ENCODE data around the gene CLEC20A.
A peak's percentile ranks its signal among the peaks of the same experiment; 100 is the strongest.
"Not testable (repeated sequence)": the region's sequence is repeated elsewhere in the genome, so short reads cannot be mapped to it uniquely, and the experiment has no call there.

The CLEC20A gene

DNA sequence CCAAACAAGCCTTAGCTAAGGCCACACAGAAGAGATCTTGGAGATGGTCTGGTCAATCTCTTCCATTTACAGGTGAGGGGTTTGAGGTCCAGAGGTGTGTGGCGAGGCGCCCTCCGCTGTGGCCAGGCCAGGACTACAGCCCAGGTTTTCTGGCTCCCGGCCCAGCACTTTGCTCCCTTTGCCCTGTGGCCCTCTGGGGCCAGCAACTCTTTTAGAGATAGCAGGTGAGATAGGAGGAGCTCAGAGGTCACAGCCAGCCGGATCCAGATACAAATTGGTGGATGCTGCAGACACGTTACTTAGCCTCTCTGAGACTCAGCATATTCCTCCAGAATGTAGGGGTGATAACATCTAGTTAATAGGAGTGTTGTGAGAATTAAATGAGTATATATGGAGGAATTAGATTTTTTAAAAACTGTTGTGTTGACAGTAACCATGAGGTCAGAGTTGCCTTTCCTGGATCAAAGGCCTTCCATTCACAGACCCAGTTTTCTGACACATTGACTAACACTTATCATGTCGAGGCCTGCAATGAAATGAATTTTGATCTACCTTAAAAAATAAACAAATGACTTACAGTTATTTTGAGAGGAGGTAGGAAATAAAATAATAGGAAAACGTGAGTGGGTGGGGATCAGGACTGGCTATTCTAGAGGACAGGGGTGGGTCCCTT, 32.7 kb upstream of the CLEC20A start:
- DNase-seq (ENCODE audit: low spot score), result no peak

DNA sequence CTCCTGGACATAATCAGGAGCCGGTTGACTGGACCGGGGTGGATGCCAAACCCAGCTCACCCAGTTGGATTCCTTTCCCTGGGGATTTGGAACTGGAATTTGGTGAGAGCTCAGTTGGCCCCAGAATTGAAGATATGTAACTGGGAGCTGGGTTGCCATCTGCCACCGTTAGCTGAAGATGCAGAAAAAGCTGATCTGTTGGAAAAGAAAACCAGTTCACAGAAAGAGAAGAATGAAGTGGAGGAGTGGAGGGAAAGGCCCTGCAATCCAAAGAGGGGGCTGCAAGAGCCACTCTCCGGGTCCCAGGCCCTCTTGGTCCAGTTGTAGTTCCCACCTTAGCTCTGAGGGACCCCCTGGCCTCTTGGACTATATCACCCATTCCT, 32.2 kb upstream of the CLEC20A start:
- peak; percentile 44 for DNase-seq (ENCODE audit: low spot score)

DNA sequence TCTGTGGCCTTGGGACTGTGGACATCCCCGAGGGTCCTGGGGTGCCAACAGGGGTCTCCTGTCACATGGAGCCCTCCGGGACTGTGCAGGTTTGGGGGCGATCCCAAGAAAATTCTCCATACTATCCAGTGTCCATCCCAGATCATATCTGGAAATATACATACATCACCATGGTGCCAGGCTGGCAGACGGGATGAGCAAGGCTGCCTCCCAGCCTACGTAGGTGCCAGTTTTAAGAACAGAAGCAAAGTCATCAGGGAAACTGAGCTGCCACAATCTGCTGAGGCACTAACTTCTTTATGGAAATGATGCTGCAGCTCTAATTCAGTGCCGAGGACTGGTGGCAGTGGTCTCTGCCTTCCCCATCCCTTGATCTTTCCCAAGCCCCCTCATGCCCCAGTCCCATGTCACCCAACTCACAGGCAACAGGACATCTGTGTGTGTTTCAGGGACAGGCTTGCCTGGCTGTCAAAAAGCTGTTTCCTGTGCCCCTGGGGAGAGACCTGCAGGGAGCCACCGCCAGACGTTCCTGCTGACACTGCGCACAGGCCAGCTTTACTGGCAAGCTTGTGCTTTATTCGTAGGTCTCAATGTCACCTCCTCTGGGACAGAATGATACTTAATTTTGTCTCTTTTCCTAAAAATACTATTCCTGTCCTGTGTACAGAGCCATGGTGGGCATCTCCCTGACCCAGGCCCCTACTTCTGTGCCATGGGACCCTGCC, 31.6 kb upstream of the CLEC20A start:
- no peak for DNase-seq (ENCODE audit: low spot score)

DNA sequence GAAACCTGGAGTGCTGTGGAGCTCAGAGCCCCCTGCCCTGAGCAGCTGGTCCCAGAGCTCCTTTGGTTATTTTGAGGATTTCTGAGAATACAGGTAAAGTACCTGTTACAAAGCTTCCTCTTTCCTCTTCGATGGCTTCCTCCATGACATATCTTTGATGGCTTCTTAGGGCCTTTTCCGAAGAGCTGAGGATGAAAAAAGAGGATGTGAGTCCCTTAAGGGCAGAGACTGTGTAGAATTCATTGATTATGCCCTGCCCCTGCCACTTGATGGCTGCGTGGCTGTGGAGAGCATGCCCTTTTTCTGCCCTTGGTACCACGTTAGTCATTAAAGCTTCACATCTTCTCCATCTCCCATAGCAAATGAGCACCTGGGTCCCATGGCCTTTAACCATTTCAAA, 30.4 kb upstream of the CLEC20A start:
- DNase-seq (ENCODE audit: low spot score), result no peak

GRCh38 chr1:178521241-178521640, 24.5 kb upstream of the CLEC20A start:
- no peak for DNase-seq (ENCODE audit: low spot score)

GRCh38 chr1:178520803-178521202, 24.0 kb upstream of the CLEC20A start:
- no peak for DNase-seq (ENCODE audit: low spot score)

GRCh38 chr1:178518894-178519293, 22.1 kb upstream of the CLEC20A start:
- no peak for DNase-seq (ENCODE audit: low spot score)

DNA sequence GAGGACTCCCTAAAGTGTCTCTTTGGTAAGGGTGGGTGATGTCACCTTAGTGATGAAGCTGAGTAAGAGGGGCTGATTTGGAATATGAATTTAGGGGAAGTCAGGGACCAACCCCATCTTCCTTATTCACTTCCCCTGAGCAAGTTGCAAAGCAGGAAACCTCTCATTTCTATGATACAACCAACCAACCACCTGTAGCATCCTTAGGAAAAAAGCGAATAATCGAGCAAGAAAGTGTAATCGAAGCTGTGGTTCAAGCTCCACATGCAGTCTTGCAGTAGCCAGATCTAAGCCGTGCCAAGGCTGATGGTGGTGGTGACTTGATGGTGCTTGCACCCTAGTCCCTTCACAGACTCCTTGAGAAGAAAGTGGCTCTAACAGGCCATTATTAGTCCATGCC, 19.3 kb upstream of the CLEC20A start:
- no peak for DNase-seq (ENCODE audit: low spot score)

DNA sequence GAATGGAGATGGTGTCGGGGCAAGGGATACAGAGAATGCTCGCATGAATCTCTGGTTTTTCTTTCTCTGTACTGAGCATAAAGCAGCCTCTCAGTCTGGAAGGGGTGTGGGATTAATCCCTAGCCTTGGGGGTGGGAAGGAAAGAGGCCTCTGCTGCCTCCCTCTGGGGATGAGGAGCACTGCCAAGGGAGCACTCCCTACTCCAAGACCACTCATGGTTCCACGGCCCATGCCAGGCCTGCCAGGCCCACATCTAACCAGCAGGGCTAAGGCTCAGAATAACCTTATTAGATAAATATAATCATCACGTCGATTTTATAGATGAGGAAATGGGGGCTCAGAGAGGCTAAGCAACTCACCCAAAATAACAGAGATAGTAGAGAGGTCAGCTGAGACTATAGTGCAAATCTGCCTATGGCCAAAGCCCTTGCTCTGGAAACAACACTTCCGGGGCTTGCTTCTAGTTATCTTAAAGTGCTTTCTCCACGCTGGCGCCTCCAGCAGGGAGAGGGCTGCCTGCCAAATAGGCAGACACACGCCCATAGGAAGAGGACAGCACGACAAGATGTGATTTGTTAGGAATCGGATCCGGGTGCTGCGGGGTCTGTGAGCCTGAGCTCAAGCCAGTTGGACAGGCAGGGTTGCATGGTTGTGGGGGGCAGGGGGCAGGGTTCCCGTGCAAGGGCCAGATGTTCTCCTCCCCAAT, 16.7 kb upstream of the CLEC20A start:
- DNase-seq (ENCODE audit: low spot score), result no peak

DNA sequence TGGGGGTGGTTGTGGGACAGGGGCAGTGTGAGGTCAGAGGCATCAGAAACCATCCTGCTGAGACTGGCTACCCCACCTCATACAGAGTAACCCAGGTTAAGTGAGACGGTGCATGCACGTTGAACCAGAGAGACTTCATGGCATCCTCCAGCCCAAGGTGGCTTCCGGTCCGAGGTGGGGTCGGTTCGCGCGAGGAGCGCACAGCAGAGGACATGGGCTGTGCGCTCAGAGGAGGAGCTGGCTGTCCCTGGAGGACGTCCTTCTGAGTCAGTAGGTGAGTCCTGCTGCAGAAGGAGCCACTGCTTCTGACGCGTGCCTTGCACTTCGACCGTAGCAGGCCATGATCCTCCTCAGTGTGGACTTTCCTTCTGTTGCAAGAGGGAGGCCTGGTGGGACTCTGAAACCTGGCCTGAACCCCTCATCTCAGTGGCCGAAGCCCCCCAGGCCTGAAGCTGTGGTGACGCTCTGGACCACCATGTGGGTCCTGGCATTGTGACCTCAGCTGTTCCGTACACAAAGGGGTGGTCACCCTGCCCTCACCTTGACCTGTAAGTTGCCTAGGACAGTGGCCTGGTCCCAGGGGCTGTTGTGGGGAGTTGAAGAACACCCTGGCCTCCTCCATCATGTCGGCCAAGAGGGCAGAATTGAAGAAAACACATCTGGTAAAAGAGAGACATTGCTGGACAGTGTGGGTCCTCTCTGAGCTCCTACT, 16.0 kb upstream of the CLEC20A start, which contains the start of gene TEX35:
TEX35 (plus strand) TSS at position 544 of the 712 bp plus-strand sequence; CDS start at position 624, 80 bp downstream.
- no peak for DNase-seq (ENCODE audit: low spot score)

- DNase-seq (ENCODE audit: low spot score), result no peak
These were observed 13.4 kb upstream of the CLEC20A start for GRCh38 chr1:178510155-178510554.

DNA sequence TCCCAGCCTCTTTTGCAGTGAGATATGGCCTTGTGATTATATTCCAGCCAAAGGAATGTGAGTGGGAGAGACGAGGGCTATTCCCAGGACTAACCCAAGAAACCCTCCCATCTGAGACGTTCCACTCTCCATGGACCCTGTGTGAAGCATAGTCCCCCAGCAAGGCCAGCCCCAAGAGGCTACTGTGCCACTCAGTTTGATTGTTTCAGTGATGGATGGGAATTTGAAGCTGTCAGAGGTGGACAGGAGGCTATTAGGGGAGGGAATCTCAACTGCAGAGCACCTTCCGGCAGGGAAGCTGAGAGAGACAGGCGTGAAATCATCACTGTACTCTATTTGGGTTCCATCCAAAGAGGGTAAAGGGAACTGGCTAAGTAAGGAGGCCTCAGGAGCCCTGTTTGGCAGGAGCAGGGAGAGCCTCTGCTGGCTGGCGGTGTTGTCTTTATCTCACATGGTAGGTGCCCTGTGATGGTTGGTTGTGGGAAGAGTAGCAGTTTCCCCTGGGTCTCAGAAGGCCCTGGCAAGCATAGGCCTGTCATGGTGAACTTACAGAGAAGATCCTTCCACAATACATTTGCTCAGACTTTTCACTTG, 12.7 kb upstream of the CLEC20A start:
- no peak for DNase-seq (ENCODE audit: low spot score)

- DNase-seq (ENCODE audit: low spot score), result no peak
These were observed 9.9 kb upstream of the CLEC20A start for GRCh38 chr1:178506669-178507068.

DNA sequence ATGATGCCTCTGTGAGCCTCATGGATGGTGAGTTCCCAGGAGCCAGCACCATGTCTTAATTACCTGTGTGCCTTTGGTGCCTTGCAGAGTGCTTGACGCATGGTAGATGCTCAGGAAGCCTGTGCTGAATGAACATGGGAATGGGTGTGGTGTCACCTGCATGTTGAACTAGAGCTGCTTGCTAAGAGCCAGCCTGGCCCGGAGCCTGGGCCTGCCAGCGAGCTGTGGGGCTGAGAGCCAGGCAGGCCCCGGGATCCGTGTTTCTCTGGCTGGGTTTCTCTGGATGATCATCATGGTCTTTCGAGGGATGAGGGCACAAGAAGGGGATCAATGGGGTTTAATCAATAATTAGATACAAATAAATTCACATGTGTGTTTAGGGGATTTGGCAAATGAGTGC, 9.4 kb upstream of the CLEC20A start:
- DNase-seq (ENCODE audit: low spot score), result peak; percentile 43

DNA sequence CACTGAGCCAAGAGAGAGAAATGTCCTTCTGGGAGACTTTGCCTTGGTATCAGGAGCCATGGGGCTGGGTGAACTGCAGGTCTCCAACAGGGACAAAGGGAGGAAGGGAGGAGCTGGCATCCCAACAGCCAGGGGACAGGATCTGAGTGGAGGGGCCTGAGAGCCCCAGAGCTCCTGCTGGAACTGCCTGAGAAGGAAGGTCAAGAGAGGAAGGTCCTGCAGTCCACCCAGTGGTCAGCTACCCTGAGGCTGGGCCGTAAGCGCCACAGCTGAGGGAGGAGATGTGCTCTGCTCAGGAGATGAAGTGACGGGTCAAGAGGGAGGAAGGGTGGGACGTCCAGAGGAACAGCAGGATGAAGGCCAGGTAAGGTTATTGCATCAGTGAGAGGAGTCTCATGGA, 7.5 kb upstream of the CLEC20A start:
- DNase-seq (ENCODE audit: low spot score), result no peak

DNA sequence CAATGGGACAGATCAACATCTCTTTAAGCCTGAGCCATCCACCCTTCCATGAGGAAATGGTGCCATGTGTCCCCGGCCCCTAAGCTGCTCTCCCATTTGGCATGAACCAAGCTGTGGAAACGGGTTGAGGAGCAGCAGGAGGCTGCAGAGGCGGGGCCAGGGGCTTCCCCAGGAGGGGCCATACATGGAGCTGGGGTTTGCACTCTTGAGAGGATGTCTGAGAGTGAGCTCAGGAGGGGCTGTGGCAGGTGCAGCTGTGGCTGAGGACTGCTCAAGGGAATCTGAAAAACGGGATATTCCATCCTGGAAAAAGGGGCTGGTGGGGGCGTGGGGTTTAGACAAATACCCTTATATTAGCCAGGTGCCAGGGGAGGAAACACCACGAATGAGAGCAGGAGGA, 7.1 kb upstream of the CLEC20A start:
- no peak for DNase-seq (ENCODE audit: low spot score)

DNA sequence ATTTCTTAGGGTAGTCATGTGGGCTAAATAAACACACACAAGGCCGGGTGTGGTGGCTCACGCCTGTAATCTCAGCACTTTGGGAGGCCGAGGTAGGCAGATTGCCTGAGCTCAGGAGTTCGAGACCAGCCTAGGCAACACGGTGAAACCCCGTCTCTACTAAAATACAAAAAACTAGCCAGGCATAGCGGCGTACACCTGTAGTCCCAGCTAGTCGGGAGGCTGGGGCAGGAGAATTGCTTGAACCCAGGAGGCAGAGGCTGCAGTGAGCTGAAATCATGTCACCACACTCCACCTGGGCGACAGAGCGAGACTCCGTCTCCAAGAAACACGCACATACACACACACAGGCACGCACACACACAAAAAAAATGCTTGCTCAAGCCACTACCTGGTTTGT, 6.6 kb upstream of the CLEC20A start:
- not testable (repeated sequence) for DNase-seq (ENCODE audit: low spot score)

DNA sequence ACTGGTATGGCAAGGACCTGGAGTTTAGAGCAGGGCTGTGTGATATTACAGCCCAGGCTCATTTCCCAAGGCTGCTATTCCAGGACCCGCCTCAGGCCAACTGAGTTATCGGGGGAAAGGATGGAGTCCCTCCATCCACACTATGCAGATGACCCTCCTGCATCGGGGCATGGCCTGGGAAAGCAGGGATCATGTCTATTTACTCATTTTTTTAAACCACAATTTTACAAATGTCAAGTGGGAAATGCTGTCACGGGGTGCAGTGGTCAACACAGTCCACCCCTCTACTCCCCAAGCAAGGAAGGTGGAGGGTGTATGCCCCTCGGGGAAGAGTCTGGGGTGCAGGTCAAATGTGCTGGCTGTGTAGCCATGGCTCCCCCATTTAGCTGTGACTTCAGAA, 6.1 kb upstream of the CLEC20A start:
- DNase-seq (ENCODE audit: low spot score), result no peak

GRCh38 chr1:178502330-178502714, 5.6 kb upstream of the CLEC20A start:
- no peak for DNase-seq (ENCODE audit: low spot score)

DNA sequence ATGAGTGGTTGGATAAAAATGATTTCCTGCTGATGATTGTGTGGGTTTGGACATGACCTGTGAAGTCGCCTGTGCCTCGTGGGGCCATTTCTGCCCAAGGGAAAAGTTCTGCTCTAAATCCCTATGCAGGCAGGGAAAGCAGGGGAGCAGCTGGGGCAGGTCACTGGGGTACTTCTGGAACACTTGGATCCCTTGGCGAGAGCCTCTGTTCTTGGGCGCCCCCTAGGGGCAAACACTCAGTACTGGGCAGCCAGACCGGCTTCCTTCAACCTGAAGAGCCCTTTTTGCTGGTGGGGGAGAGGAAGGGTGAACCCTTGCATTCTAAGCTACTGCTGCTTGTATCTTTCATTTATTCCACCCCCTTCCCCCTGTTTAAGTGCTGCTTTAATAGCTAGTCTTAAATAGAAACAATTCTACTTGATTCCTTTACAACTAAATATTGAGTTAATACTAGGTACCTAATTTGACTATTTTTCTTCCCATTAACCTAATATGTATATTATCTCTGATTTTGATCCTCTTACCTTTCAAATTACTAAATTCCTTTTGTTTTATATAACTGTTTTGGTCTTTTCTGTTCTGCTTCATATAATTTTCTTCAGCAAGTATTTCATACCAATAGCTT, 5.1 kb upstream of the CLEC20A start:
- peak; percentile 50 for DNase-seq (ENCODE audit: low spot score)

DNA sequence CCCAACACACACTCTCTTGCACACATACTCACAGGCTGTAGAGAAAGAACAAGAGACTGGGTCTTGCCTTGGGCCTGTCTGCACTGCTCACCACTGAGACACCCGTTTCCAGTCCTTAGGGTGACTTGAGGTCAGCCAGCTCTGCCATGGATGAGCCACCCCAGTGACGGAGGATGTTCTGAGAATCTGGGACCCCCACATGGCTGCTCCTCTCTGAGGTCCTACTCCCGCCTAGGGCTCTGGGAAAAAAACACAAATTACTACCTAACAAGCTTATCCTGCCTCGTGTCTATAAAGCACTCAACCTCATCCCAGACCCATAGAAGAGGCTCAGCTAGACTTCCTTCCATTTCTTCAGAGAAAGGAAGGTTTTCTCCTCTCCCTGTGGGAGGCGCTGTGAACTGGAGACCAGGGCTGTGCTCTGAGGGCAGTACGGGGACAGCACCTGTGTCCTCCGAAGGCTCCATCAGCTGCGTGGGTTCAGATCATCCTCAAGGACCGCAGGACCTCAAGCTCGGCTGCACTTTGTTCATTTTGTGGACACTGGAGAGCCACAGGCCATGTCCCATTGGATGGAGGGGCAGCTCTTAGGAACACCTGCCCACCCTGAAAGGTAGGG, 4.3 kb upstream of the CLEC20A start:
- DNase-seq (ENCODE audit: low spot score), result no peak

All from cerebellar cortex (tissue), 1 donor.